ENCODE results near the gene REXO1. TPM values are rescaled to one million over a fixed set of nuclear protein-coding genes. Genes with fewer than 3 reads are reported as not detected.
A peak's percentile ranks its signal among the peaks of the same experiment; 100 is the strongest.

Gene REXO1
- total and polyA plus RNA-seq, 2 experiments from 2014 or later, result 20.2 to 90.1 TPM

- Mint-ChIP-seq H3K4me1 (peaks cover 37% of the 10 kb centered on the region; the same call in 2 of the 3 replicates), H3K27me3 (ENCODE audit: insufficient read depth, low read depth, poor library complexity) (peaks cover 21% of the 10 kb centered on the region), H3K36me3 (ENCODE audit: low read depth) (no peaks in the 10 kb centered on the region; the same call in 2 of the 3 replicates), H3K9me3 (no peaks in the 10 kb centered on the region), H3K27ac (no peak overlapping the region), H3K4me3 (peak overlapping the region; percentile 90)
- H3K4me3 ChIP-seq, result peak overlapping the region; percentile 94
- H3K4me1 ChIP-seq (ENCODE audit: insufficient read depth), result peaks cover 59% of the 10 kb centered on the region
- H3K4me2 ChIP-seq, result peak overlapping the region; percentile 98
- peaks cover 57% of the 10 kb centered on the region for H3K79me2 ChIP-seq (replicated peaks; ENCODE audit: insufficient read depth)
- H3K27me3 ChIP-seq (ENCODE audit: insufficient read depth), result peaks cover 16% of the 10 kb centered on the region
- no peaks in the 10 kb centered on the region for H3K9me2 ChIP-seq (ENCODE audit: insufficient read depth)
- peak; percentile 73 for DNase-seq (ENCODE audit: low spot score)
- H2AFZ ChIP-seq, result no peak overlapping the region
- TF ChIP-seq, protein P1, sequence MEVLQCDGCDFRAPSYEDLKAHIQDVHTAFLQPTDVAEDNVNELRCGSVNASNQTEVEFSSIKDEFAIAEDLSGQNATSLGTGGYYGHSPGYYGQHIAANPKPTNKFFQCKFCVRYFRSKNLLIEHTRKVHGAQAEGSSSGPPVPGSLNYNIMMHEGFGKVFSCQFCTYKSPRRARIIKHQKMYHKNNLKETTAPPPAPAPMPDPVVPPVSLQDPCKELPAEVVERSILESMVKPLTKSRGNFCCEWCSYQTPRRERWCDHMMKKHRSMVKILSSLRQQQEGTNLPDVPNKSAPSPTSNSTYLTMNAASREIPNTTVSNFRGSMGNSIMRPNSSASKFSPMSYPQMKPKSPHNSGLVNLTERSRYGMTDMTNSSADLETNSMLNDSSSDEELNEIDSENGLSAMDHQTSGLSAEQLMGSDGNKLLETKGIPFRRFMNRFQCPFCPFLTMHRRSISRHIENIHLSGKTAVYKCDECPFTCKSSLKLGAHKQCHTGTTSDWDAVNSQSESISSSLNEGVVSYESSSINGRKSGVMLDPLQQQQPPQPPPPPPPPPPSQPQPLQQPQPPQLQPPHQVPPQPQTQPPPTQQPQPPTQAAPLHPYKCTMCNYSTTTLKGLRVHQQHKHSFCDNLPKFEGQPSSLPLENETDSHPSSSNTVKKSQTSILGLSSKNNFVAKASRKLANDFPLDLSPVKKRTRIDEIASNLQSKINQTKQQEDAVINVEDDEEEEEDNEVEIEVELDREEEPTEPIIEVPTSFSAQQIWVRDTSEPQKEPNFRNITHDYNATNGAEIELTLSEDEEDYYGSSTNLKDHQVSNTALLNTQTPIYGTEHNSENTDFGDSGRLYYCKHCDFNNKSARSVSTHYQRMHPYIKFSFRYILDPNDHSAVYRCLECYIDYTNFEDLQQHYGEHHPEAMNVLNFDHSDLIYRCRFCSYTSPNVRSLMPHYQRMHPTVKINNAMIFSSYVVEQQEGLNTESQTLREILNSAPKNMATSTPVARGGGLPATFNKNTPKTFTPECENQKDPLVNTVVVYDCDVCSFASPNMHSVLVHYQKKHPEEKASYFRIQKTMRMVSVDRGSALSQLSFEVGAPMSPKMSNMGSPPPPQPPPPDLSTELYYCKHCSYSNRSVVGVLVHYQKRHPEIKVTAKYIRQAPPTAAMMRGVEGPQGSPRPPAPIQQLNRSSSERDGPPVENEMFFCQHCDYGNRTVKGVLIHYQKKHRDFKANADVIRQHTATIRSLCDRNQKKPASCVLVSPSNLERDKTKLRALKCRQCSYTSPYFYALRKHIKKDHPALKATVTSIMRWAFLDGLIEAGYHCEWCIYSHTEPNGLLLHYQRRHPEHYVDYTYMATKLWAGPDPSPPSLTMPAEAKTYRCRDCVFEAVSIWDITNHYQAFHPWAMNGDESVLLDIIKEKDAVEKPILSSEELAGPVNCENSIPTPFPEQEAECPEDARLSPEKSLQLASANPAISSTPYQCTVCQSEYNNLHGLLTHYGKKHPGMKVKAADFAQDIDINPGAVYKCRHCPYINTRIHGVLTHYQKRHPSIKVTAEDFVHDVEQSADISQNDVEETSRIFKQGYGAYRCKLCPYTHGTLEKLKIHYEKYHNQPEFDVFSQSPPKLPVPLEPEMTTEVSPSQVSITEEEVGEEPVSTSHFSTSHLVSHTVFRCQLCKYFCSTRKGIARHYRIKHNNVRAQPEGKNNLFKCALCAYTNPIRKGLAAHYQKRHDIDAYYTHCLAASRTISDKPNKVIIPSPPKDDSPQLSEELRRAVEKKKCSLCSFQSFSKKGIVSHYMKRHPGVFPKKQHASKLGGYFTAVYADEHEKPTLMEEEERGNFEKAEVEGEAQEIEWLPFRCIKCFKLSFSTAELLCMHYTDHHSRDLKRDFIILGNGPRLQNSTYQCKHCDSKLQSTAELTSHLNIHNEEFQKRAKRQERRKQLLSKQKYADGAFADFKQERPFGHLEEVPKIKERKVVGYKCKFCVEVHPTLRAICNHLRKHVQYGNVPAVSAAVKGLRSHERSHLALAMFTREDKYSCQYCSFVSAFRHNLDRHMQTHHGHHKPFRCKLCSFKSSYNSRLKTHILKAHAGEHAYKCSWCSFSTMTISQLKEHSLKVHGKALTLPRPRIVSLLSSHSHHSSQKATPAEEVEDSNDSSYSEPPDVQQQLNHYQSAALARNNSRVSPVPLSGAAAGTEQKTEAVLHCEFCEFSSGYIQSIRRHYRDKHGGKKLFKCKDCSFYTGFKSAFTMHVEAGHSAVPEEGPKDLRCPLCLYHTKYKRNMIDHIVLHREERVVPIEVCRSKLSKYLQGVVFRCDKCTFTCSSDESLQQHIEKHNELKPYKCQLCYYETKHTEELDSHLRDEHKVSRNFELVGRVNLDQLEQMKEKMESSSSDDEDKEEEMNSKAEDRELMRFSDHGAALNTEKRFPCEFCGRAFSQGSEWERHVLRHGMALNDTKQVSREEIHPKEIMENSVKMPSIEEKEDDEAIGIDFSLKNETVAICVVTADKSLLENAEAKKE (CRISPR knock-in tag; IDR thresholded peaks at IDR 0.05), result no peak
- TF ChIP-seq POLR2AphosphoS5 (IDR thresholded peaks at IDR 0.05; ENCODE audit: low read depth) (no peak), ZNF331 (CRISPR knock-in tag; IDR thresholded peaks at IDR 0.05; ENCODE audit: low read depth) (no peak), CREB1 (CRISPR knock-in tag; IDR thresholded peaks at IDR 0.05; ENCODE audit: low read depth) (no peak), NANOG (IDR thresholded peaks at IDR 0.05; ENCODE audit: borderline replicate concordance) (no peak), ZNF114 (CRISPR knock-in tag; IDR thresholded peaks at IDR 0.05) (no peak), EZH2 (IDR thresholded peaks at IDR 0.05; ENCODE audit: low read depth, unreplicated experiment) (no peak), STAT1 (IDR thresholded peaks at IDR 0.05; ENCODE audit: unreplicated experiment) (no peak), EZH2phosphoT487 (IDR thresholded peaks at IDR 0.05; ENCODE audit: unreplicated experiment) (no peak), JUNB (IDR thresholded peaks at IDR 0.05; ENCODE audit: unreplicated experiment) (no peak), REST (IDR thresholded peaks at IDR 0.05; ENCODE audit: unreplicated experiment) (no peak)
- TF ChIP-seq, protein P2, sequence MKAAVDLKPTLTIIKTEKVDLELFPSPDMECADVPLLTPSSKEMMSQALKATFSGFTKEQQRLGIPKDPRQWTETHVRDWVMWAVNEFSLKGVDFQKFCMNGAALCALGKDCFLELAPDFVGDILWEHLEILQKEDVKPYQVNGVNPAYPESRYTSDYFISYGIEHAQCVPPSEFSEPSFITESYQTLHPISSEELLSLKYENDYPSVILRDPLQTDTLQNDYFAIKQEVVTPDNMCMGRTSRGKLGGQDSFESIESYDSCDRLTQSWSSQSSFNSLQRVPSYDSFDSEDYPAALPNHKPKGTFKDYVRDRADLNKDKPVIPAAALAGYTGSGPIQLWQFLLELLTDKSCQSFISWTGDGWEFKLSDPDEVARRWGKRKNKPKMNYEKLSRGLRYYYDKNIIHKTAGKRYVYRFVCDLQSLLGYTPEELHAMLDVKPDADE (IDR thresholded peaks at IDR 0.05), result no peak
- TF ChIP-seq, protein P3, sequence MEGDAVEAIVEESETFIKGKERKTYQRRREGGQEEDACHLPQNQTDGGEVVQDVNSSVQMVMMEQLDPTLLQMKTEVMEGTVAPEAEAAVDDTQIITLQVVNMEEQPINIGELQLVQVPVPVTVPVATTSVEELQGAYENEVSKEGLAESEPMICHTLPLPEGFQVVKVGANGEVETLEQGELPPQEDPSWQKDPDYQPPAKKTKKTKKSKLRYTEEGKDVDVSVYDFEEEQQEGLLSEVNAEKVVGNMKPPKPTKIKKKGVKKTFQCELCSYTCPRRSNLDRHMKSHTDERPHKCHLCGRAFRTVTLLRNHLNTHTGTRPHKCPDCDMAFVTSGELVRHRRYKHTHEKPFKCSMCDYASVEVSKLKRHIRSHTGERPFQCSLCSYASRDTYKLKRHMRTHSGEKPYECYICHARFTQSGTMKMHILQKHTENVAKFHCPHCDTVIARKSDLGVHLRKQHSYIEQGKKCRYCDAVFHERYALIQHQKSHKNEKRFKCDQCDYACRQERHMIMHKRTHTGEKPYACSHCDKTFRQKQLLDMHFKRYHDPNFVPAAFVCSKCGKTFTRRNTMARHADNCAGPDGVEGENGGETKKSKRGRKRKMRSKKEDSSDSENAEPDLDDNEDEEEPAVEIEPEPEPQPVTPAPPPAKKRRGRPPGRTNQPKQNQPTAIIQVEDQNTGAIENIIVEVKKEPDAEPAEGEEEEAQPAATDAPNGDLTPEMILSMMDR (conservative IDR thresholded peaks at IDR 0.05; ENCODE audit: low read depth in 2 of 2), result no peak
- H3K36me3 ChIP-seq (ENCODE audit: insufficient read depth), result no peaks in the 10 kb centered on the region
- peaks cover 21% of the 10 kb centered on the region; the same call in 1 of the 2 replicates for H4K20me1 ChIP-seq (replicated peaks; ENCODE audit: insufficient read depth)
- H3K27ac ChIP-seq (ENCODE audit: low read depth), result no peak overlapping the region
- no peak for ATAC-seq
- 0 out of 2 replicates have a peak, but pooled peaks cover 8% of the 10 kb centered on the region for H3F3A ChIP-seq (replicated peaks; ENCODE audit: low read depth)
Observed at GRCh38 chr19:1860042-1860775, 11.9 kb upstream of the REXO1 start.
